Suprapubic skin (tissue), 4 donors: ENCODE measurements around the gene HES5.

Source experiments
- CTCF ChIP-seq, 2 donors: fragments of 200-600 bp in 1 of 2; fragments of 450-650 bp in 1 of 2; sonication (generic) in 1 of 2; IDR thresholded peaks; one replicate each; pipeline ENCODE4 v1.5.1; 2016 to 2019; ENCODE audit warnings: antibody characterized with exemption in 2 of 2, mild to moderate bottlenecking in 1 of 2, moderate library complexity in 1 of 2
- EP300 ChIP-seq: sonication (generic); formaldehyde crosslinking; IDR thresholded peaks from one replicate; pipeline ENCODE4 v1.6.1; 2017; ENCODE audit warnings: antibody characterized with exemption
- POLR2A ChIP-seq, 2 donors: fragments of 450-650 bp; IDR thresholded peaks; one replicate each; pipeline ENCODE4 v1.6.1; 2017; ENCODE audit warnings: antibody characterized with exemption in 2 of 2, mild to moderate bottlenecking in 2 of 2, moderate library complexity in 2 of 2
- POLR2AphosphoS5 ChIP-seq, 3 donors: sonication (generic); formaldehyde crosslinking; IDR thresholded peaks; one replicate each; pipeline ENCODE4 v1.6.1; 2017; ENCODE audit warnings: antibody characterized with exemption in 3 of 3

DNA sequence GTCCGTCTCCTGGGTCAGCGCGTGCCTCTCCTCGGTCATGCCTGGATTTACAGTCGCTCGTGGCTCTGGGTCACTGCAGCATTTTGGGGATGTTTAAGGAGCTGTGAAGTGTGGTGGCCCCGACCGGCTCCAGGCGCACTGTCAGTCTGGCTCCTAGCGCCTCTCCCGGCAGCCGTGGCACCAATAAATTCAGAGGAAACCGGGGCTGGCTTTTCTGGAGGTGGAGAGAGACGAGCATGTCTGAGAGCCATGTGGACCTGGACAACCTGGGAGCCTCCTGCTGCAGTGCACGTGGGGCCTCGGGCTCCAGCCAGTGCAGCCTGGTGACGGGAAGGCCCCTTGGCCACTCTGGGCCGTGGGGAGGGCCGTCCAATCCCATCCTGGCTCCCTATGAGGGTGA is 36.8 kb downstream of the HES5 start:
- TF ChIP-seq CTCF (IDR thresholded peaks at IDR 0.05) (no peak), POLR2AphosphoS5 (IDR thresholded peaks at IDR 0.05) (no peak), EP300 (no peak), POLR2A (IDR thresholded peaks at IDR 0.05) (no peak)
